Mesendoderm (in vitro differentiated cells): ENCODE data around the gene IGDCC3.
A peak's percentile ranks its signal among the peaks of the same experiment; 100 is the strongest.

Experiments used
- DNase-seq: peaks from one replicate; pipeline ENCODE4 v3.0.0; 2013
- H2AK5ac ChIP-seq: 2 replicates; pipeline ENCODE4 v1.6.1; 2013; ENCODE audit warnings: low read length, inconsistent platforms
- H2BK120ac ChIP-seq: 2 replicates; pipeline ENCODE4 v1.6.1; 2013; ENCODE audit warnings: low read depth, mild to moderate bottlenecking, low read length, moderate library complexity, mixed read lengths
- H2BK15ac ChIP-seq: replicated peaks from 2 replicates; pipeline ENCODE4 v1.6.1; 2013; ENCODE audit warnings: low read depth, mild to moderate bottlenecking, moderate library complexity
- H2BK5ac ChIP-seq: 2 replicates; pipeline ENCODE4 v1.6.1; 2013; ENCODE audit warnings: low read length, inconsistent platforms
- H3K18ac ChIP-seq: 2 replicates; pipeline ENCODE4 v1.6.1; 2013; ENCODE audit warnings: mild to moderate bottlenecking, low read length, mixed read lengths
- H3K23ac ChIP-seq: one replicate; pipeline ENCODE4 v1.6.1; 2013; ENCODE audit warnings: low read length
- H3K27ac ChIP-seq: 2 replicates; pipeline ENCODE4 v1.5.1; 2013; ENCODE audit warnings: low read depth, mild to moderate bottlenecking, inconsistent platforms, low read length, moderate library complexity
- H3K27me3 ChIP-seq: 2 replicates; pipeline ENCODE4 v1.6.1; 2013; ENCODE audit warnings: low read length, control low read depth, mild to moderate bottlenecking, inconsistent platforms; ENCODE audit not compliant: insufficient read depth, poor library complexity
- H3K36me3 ChIP-seq: 2 replicates; pipeline ENCODE4 v1.6.1; 2013; ENCODE audit warnings: low read length, inconsistent platforms; ENCODE audit not compliant: control insufficient read depth, insufficient read depth
- H3K4ac ChIP-seq: one replicate; pipeline ENCODE4 v1.6.1; 2013; ENCODE audit warnings: low read depth, mild to moderate bottlenecking, low read length, moderate library complexity
- H3K4me1 ChIP-seq: 2 replicates; pipeline ENCODE4 v1.6.1; 2013; ENCODE audit warnings: low read depth, low read length, inconsistent platforms; ENCODE audit not compliant: control insufficient read depth
- H3K4me2 ChIP-seq: 2 replicates; pipeline ENCODE4 v1.6.1; 2013; ENCODE audit warnings: low read length
- H3K4me3 ChIP-seq: 2 replicates; pipeline ENCODE4 v1.5.1; 2013; ENCODE audit warnings: mild to moderate bottlenecking, low read length
- H3K56ac ChIP-seq: one replicate; pipeline ENCODE4 v1.6.1; 2013; ENCODE audit warnings: low read length
- H3K79me1 ChIP-seq: 2 replicates; pipeline ENCODE4 v1.6.1; 2013; ENCODE audit warnings: low read length, inconsistent platforms
- H3K79me2 ChIP-seq: 2 replicates; pipeline ENCODE4 v1.6.1; 2013; ENCODE audit warnings: mild to moderate bottlenecking, low read length; ENCODE audit not compliant: control insufficient read depth, insufficient read depth
- H3K9ac ChIP-seq: 2 replicates; pipeline ENCODE4 v1.6.1; 2013; ENCODE audit warnings: low read length, inconsistent platforms
- H4K5ac ChIP-seq: one replicate; pipeline ENCODE4 v1.6.1; 2013; ENCODE audit warnings: low read length
- H4K8ac ChIP-seq: one replicate; pipeline ENCODE4 v1.6.1; 2013; ENCODE audit warnings: low read depth, mild to moderate bottlenecking, control low read depth, low read length, moderate library complexity
- WGBS: extraction: QIAGEN DNeasy Blood & Tissue Kit; methylation state at CpG from one replicate; pipeline ENCODE4 v1.1.7; 2013; ENCODE audit warnings: low lambda C conversion rate, missing lambda C conversion rate; ENCODE audit not compliant: insufficient coverage; ENCODE audit errors: extremely low coverage; 5-methylcytosine and 5-hydroxymethylcytosine counted together

The IGDCC3 gene

DNA sequence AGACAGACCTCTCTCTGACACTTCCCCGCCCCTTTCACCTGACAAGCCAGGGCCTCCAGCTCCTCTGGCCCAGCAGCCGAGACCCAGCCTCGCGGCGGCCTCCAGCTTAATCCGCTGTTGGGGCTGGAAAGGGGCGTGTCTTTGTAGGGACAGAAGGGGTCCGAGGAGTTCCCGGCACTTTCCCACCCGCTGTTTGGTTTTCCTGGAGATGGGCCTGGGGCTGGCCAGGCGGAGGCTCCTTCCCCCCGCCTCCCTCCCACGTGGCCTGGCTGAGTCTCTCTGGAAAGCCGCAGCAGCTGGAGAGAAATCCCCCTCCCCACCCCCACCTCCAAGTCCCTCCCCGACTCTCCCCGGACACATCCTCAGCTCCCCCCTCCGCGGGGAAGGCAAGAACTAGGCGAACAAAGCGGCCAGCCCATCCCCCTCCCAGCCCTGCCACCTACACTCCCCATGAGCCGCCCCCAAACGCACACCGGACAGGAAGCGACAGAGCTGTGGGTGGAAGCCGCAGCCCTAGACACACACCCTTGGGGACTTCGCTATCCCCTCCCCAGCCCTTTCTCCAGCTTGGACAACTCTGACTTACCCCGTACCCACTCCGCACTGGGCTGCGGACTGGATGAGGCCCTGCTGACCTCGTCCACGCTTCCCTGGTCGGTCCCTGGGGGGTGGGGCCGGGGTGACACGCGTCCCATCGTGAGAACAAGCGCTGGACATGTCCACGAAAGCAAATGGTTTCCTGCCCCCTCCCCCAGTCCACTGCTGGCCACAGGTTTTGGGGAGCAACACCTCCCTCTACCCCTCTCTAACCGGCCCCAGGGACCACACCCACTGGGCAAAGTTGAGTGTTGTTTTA lies 43.8 kb upstream of the IGDCC3 start:
- Histone ChIP-seq H3K56ac (peak overlapping the region; percentile 97), H3K27ac (peak overlapping the region; percentile 94), H3K79me1 (no peaks in the 10 kb centered on the region), H3K4me2 (peak overlapping the region; percentile 100), H3K23ac (peak overlapping the region; percentile 95), H4K8ac (no peak overlapping the region), H3K36me3 (no peaks in the 10 kb centered on the region), H3K79me2 (no peaks in the 10 kb centered on the region), H3K4me3 (peak overlapping the region; percentile 62), H2AK5ac (peak overlapping the region; percentile 75), H3K4me1 (peaks cover 24% of the 10 kb centered on the region), H2BK120ac (no peak overlapping the region), H3K9ac (peak overlapping the region; percentile 93), H3K4ac (peak overlapping the region; percentile 70), H3K27me3 (no peaks in the 10 kb centered on the region), H4K5ac (no peak overlapping the region), H2BK5ac (peak overlapping the region; percentile 96), H3K18ac (peak overlapping the region; percentile 19), H2BK15ac (no peak overlapping the region)
- DNase-seq = peak; percentile 99
- WGBS = no CpG with 5 or more reads among the region's 39 CpGs

DNA sequence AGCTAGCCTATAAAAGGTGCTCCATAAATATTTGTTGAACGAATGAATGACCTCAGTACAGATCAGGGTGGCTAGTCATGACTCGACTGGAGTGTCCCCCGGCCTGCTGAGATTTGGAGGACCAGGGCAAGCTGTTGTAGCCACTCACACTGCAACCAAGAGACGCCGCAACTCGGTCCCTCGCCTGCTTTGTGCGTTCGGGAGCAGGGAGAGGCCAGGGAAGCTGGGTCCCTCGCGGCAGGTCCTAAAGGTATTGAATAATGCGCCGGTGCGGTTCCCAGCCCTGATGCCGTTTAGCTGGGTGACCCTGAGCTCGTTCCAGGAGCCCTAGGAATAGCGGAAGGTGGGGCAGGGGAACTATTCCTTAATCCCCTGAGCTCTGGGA lies 43.2 kb upstream of the IGDCC3 start:
- H3K79me1 ChIP-seq = no peaks in the 10 kb centered on the region
- peak overlapping the region; percentile 17 for H2AK5ac ChIP-seq
- peaks cover 27% of the 10 kb centered on the region for H3K4me1 ChIP-seq
- H3K27ac ChIP-seq = peak overlapping the region; percentile 83
- peak overlapping the region; percentile 62 for H3K18ac ChIP-seq
- H2BK5ac ChIP-seq = peak overlapping the region; percentile 48
- no peaks in the 10 kb centered on the region for H3K36me3 ChIP-seq
- H4K8ac ChIP-seq = no peak overlapping the region
- H3K27me3 ChIP-seq = no peaks in the 10 kb centered on the region
- peak overlapping the region; percentile 60 for H3K4me2 ChIP-seq
- H3K79me2 ChIP-seq = no peaks in the 10 kb centered on the region
- peak overlapping the region; percentile 73 for H3K56ac ChIP-seq
- no peak for DNase-seq
- no peak overlapping the region for H3K4me3 ChIP-seq
- H4K5ac ChIP-seq = no peak overlapping the region
- peak overlapping the region; percentile 5 for H3K4ac ChIP-seq
- peak overlapping the region; percentile 73 for H3K9ac ChIP-seq
- H3K23ac ChIP-seq = peak overlapping the region; percentile 84
- WGBS = no CpG with 5 or more reads among the region's 17 CpGs
- H2BK15ac ChIP-seq = no peak overlapping the region
- no peak overlapping the region for H2BK120ac ChIP-seq

DNA sequence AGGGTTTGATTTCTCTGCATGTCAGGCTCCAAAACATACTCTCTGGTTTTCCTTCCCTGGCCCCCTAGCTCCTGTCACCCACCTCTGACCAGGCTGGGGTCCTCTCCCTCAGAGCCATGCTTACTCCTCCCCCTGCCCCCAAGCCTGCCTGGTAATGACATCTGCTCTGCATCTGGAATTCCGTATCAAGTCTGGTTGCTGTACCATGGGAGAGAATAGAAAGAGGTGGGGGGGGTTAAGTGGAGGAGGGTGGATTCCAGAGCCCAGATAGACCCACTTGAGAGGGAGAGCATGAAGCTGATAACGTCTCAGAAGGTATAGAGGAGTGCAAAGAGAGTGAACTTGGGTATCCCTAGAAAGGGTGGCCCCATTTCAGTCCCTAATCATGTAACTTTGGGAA lies 40.8 kb upstream of the IGDCC3 start:
- no CpG with 5 or more reads among the region's 2 CpGs for WGBS
- H2BK120ac ChIP-seq = no peak overlapping the region
- no peaks in the 10 kb centered on the region for H3K79me2 ChIP-seq
- H2AK5ac ChIP-seq = no peak overlapping the region
- H3K23ac ChIP-seq = no peak overlapping the region
- no peak overlapping the region for H3K9ac ChIP-seq
- H4K5ac ChIP-seq = no peak overlapping the region
- peaks cover 33% of the 10 kb centered on the region for H3K4me1 ChIP-seq
- H3K4me3 ChIP-seq = no peak overlapping the region
- H2BK5ac ChIP-seq = no peak overlapping the region
- H2BK15ac ChIP-seq = no peak overlapping the region
- no peak overlapping the region for H3K56ac ChIP-seq
- no peak for DNase-seq
- no peak overlapping the region for H4K8ac ChIP-seq
- H3K27ac ChIP-seq = no peak overlapping the region
- no peaks in the 10 kb centered on the region for H3K79me1 ChIP-seq
- H3K36me3 ChIP-seq = no peaks in the 10 kb centered on the region
- no peak overlapping the region for H3K4me2 ChIP-seq
- no peak overlapping the region for H3K4ac ChIP-seq
- no peaks in the 10 kb centered on the region for H3K27me3 ChIP-seq
- no peak overlapping the region for H3K18ac ChIP-seq

DNA sequence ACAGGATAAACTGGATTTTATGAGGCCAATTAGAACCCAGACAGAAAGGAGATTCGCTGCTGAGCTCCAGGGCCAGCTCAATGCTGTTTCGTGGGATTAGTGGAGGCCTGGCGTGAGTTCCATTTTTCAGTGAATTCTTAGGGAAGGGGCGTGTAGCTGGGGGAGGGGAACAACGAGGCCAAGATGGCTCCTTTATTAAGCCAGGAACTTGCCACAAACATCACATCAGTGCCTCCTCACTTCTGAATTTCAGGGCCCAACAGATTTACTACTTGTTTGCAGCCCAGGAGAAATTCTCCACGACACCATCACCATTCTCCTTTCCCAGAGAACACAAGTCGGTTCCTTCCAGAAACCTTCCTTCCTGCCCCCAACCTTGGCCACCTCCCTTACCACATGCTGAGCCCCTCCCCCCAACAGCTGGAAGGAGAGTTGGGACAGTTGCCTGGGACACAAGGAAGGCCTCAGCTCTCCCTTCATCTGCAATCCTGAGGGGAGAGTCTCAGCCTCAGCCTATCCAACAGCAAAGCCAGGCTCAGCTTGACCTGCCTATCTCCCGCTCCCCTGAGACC lies 39.1 kb upstream of the IGDCC3 start:
- Histone ChIP-seq H2BK120ac (peak overlapping the region; percentile 97), H4K5ac (peak overlapping the region; percentile 54), H3K4ac (peak overlapping the region; percentile 89), H3K9ac (peak overlapping the region; percentile 50), H3K4me2 (peak overlapping the region; percentile 2), H3K27ac (peak overlapping the region; percentile 68), H3K27me3 (no peaks in the 10 kb centered on the region), H3K4me1 (peaks cover 30% of the 10 kb centered on the region), H3K36me3 (no peaks in the 10 kb centered on the region), H3K79me2 (no peaks in the 10 kb centered on the region), H2BK15ac (peak overlapping the region; percentile 59), H3K56ac (peak overlapping the region; percentile 74), H3K18ac (peak overlapping the region; percentile 96), H3K79me1 (no peaks in the 10 kb centered on the region), H3K4me3 (no peak overlapping the region), H3K23ac (no peak overlapping the region), H2BK5ac (peak overlapping the region; percentile 90), H2AK5ac (peak overlapping the region; percentile 86), H4K8ac (no peak overlapping the region)
- no CpG with 5 or more reads among the region's 8 CpGs for WGBS
- DNase-seq = peak; percentile 96

DNA sequence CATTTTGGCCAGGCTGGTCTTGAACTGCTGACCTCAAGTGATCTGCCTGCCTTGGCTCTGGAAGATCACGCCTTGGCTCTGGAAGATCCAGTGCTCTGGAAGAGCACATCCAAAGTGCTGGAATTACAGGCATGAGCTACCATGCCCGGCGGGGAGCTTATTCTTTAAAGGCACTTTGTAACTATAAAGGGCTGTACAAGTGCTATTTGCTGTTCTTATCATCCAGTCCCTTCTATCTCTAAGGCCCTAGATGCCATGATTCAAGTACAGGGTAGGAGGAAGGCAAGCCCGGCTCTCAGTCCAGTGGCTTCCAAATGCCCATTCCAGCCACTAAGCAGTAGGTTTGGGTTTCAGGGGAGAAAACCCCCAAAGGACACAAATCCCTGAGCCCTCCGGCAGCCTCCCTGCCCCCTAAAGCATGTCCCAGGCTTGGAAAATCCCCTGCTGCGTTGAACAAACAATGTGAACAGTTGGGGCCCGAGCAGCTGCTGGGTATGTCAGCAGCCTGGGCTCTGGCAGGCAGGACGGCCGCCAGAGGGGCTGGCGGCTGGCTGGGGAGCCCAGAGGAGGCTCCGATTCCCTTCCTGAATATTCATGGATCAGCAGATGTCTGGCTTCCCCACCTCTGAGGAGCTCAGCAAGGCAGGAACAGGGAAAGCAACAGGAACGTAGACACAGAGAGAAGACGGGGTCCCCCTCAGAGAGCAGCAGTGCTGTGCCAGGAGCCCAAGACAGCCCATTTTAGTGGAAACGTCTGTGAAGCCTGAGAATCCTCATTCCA lies 37.2 kb upstream of the IGDCC3 start:
- Histone ChIP-seq H2BK120ac (peak overlapping the region; percentile 19), H2BK5ac (peak overlapping the region; percentile 87), H3K27ac (peak overlapping the region; percentile 92), H3K56ac (peak overlapping the region; percentile 86), H2BK15ac (no peak overlapping the region), H3K9ac (peak overlapping the region; percentile 65), H3K27me3 (no peaks in the 10 kb centered on the region), H4K8ac (no peak overlapping the region), H3K79me1 (no peaks in the 10 kb centered on the region), H3K4me2 (peak overlapping the region; percentile 10), H4K5ac (no peak overlapping the region), H3K36me3 (no peaks in the 10 kb centered on the region), H3K23ac (no peak overlapping the region), H3K4me1 (peaks cover 25% of the 10 kb centered on the region), H3K18ac (peak overlapping the region; percentile 88), H2AK5ac (peak overlapping the region; percentile 92), H3K4ac (peak overlapping the region; percentile 77), H3K79me2 (no peaks in the 10 kb centered on the region), H3K4me3 (no peak overlapping the region)
- peak; percentile 96 for DNase-seq
- WGBS = no CpG with 5 or more reads among the region's 14 CpGs
